HepG2 (cell line): ENCODE measurements around the gene ATP8A2. TPM values are rescaled to one million over a fixed set of nuclear protein-coding genes. Genes with fewer than 3 reads are reported as not detected.
"Not testable (repeated sequence)": the region's sequence is repeated elsewhere in the genome, so short reads cannot be mapped to it uniquely, and the experiment has no call there.

Source experiments
- ATAC-seq: fragments of 200-7000 bp; cut with Tn5 transposase; 3 replicates; pipeline ENCODE4 v1.9.1; 2020; ENCODE audit warnings: mild to moderate bottlenecking, moderate library complexity
- BruUV-seq: library from RNA; stranded (reverse); fragments of 400-500 nt; replicated peaks from 2 replicates; lab custom pipeline; 2021; lab: Mats Ljungman, UMichigan
- CTCF ChIA-PET: fragments of 300-600 bp; formaldehyde crosslinking; extraction: SDS; loops from one replicate; lab custom pipeline; 2021; ENCODE audit warnings: low total read pairs, inconsistent platforms, low intra/inter-chr PET ratio; lab: Yijun Ruan, JAX
- POLR2A ChIA-PET: fragments of 350-600 bp; sonication (Branson Sonifier 250); formaldehyde crosslinking; loops from one replicate; lab custom pipeline; 2020; ENCODE audit warnings: antibody characterized with exemption, inconsistent platforms; lab: Yijun Ruan, JAX
- DNase-seq: peaks from one replicate; pipeline ENCODE4 v3.0.0-alpha.2; 2015; ENCODE audit warnings: low spot score
- FAIRE-seq: peaks from 3 replicates; lab custom pipeline; 2011; peaks lifted over from hg19 to GRCh38; lab: Jason Lieb, UNC
- H2AFZ ChIP-seq: one replicate; pipeline ENCODE4 v1.6.1; 2011; ENCODE audit warnings: low read length, inconsistent platforms
- H3K27ac ChIP-seq: fragments of 300-600 bp; 3 replicates; pipeline ENCODE4 v1.8.0; 2011; ENCODE audit warnings: mixed run types, mild to moderate bottlenecking, mixed read lengths, low read length, inconsistent platforms; ENCODE audit not compliant: insufficient read depth; ENCODE audit errors: extremely low read length
- H3K27me3 ChIP-seq, 2 experiments: fragments of 200-600 bp in 1 of 2; 2 replicates in 1 of 2; 3 replicates in 1 of 2; pipeline versions ENCODE4 v1.6.0 to v1.8.0; 2011; ENCODE audit warnings: low read length in 2 of 2, mild to moderate bottlenecking in 2 of 2, moderate library complexity in 2 of 2, inconsistent platforms in 1 of 2; ENCODE audit not compliant: insufficient read depth in 2 of 2, control insufficient read depth in 1 of 2
- H3K36me3 ChIP-seq, 2 experiments: fragments of 200-600 bp in 1 of 2; replicated peaks in 1 of 2; 2 replicates in 1 of 2; 3 replicates in 1 of 2; pipeline versions ENCODE4 v1.5.1 to v1.8.0; 2011; ENCODE audit warnings: low read length in 2 of 2, inconsistent platforms in 1 of 2; ENCODE audit not compliant: insufficient read depth in 2 of 2, control insufficient read depth in 1 of 2
- H3K4me1 ChIP-seq: 2 replicates; pipeline ENCODE4 v1.5.1; 2012; ENCODE audit warnings: low read length, inconsistent platforms; ENCODE audit not compliant: insufficient read depth
- H3K4me2 ChIP-seq: 2 replicates; pipeline ENCODE4 v1.6.0; 2011; ENCODE audit warnings: low read depth, low read length, inconsistent platforms
- H3K4me3 ChIP-seq, 3 experiments: fragments of 200-600 bp in 1 of 3; sonication (generic), shearing (Covaris generic) in 1 of 3; replicated peaks in 1 of 3; 2 replicates each; pipeline ENCODE4 v1.5.1; 2011 to 2016; ENCODE audit warnings: low read length in 3 of 3, inconsistent platforms in 2 of 3, low read depth in 2 of 3, mild to moderate bottlenecking in 2 of 3, control low read depth in 1 of 3, mixed read lengths in 1 of 3; ENCODE audit not compliant: insufficient read depth in 1 of 3
- H3K79me2 ChIP-seq: one replicate; pipeline ENCODE4 v1.6.1; 2011; ENCODE audit warnings: low read length, inconsistent platforms; ENCODE audit not compliant: insufficient read depth
- H3K9ac ChIP-seq: 2 replicates; pipeline ENCODE4 v1.6.0; 2011; ENCODE audit warnings: mild to moderate bottlenecking, low read depth, low read length, inconsistent platforms; ENCODE audit not compliant: insufficient read depth
- H3K9me3 ChIP-seq: 2 replicates; pipeline ENCODE4 v1.5.1; 2012; ENCODE audit warnings: mild to moderate bottlenecking, low read length
- H4K20me1 ChIP-seq: 2 replicates; pipeline ENCODE4 v1.6.0; 2011; ENCODE audit warnings: inconsistent platforms, mild to moderate bottlenecking, low read length, moderate library complexity; ENCODE audit not compliant: insufficient read depth
- FOXJ3 ChIP-seq: sonication (generic); formaldehyde crosslinking; IDR thresholded peaks from 2 replicates; pipeline ENCODE4 v1.4.0; 2020; ENCODE audit warnings: missing genetic modification reagents, mild to moderate bottlenecking, borderline replicate concordance
- SALL2 ChIP-seq: sonication (generic); formaldehyde crosslinking; IDR thresholded peaks from 2 replicates; pipeline ENCODE4 v1.8.1; 2023; ENCODE audit warnings: mild to moderate bottlenecking, missing genetic modification reagents, inconsistent platforms
- SP140L ChIP-seq: sonication (generic); formaldehyde crosslinking; IDR thresholded peaks from 2 replicates; pipeline ENCODE4 v1.4.0; 2020; ENCODE audit warnings: missing genetic modification reagents, borderline replicate concordance
- ZNF10 ChIP-seq: sonication (generic); formaldehyde crosslinking; IDR thresholded peaks from 2 replicates; pipeline ENCODE4 v1.4.0; 2020; ENCODE audit warnings: mild to moderate bottlenecking, low read depth, missing genetic modification reagents, borderline replicate concordance
- ZNF484 ChIP-seq: sonication (generic); formaldehyde crosslinking; IDR thresholded peaks from 2 replicates; pipeline ENCODE4 v1.5.1; 2020; ENCODE audit warnings: mild to moderate bottlenecking, low read depth, missing genetic modification reagents, borderline replicate concordance
- ZNF660 ChIP-seq: sonication (generic); formaldehyde crosslinking; IDR thresholded peaks from 2 replicates; pipeline ENCODE4 v1.5.1; 2020; ENCODE audit warnings: mild to moderate bottlenecking, low read depth, missing genetic modification reagents, borderline replicate concordance
- WGBS: methylation state at CpG from one replicate; pipeline ENCODE4 v1.1.6; 2017; ENCODE audit warnings: low lambda C conversion rate; 5-methylcytosine and 5-hydroxymethylcytosine counted together
- in situ Hi-C: cut with HindIII; loops from 2 replicates; pipeline ENCODE4 v1.10.0; 2017; ENCODE audit warnings: low pct_unique_long_range_greater_than_20kb; ENCODE audit not compliant: extremely low pct_ligation_motif_present
- intact Hi-C: fragments of 100-400 bp; cut with micrococcal nuclease; formaldehyde crosslinking; loops from one replicate; pipeline ENCODE4 v1.10.0; 2022; ENCODE audit not compliant: unreplicated experiment
- polyA plus RNA-seq, 8 experiments: library from polyadenylated mRNA; depleted of rRNA in 3 of 8; stranded (reverse) in 7 of 8; unstranded in 1 of 8; fragments of >200 nt; fragmentation: Illumina TruSeq in 4 of 8; extraction: Trizol in 4 of 8; gene quantifications; 2 replicates each; pipeline versions ENCODE4 v1.2.1 to v1.2.3, GENCODE V29; 2011 to 2016; ENCODE audit warnings: low read depth in 4 of 8, missing spikeins in 1 of 8, mixed read lengths in 1 of 8; ENCODE audit not compliant: insufficient read depth in 1 of 8
- total RNA-seq, 5 experiments: library from RNA; depleted of rRNA; stranded (reverse); fragments of >200 nt; fragmentation: Illumina TruSeq; extraction: Trizol; gene quantifications; 2 replicates each; pipeline ENCODE4 v1.2.3, GENCODE V29; 2016; ENCODE audit warnings: low read depth in 1 of 5

Gene ATP8A2
- total and polyA plus RNA-seq, 2 of the 13 experiments (the other 11 are each of a cell fraction or from before 2014, with no cell fraction given): 0.09 TPM; not detected in 1

- Histone ChIP-seq H3K27ac (no peak overlapping the region), H2AFZ (no peak overlapping the region), H3K27me3 (peaks cover 1 to 6% of the 10 kb centered on the region in 2 experiments; a peak in 2 of 5 replicates), H3K9ac (no peak overlapping the region), H3K4me2 (no peak overlapping the region), H3K4me3 (no peak overlapping the region), H3K4me1 (no peaks in the 10 kb centered on the region)
- in situ Hi-C loops (no loop called here), intact Hi-C loops (no loop called here)
- ATAC-seq (no peak), FAIRE-seq (no peak)
- WGBS: 44% methylated on average over 3 of the region's 3 CpGs
- TF ChIP-seq SP140L (no peak), SALL2 (no peak), ZNF660 (CRISPR knock-in tag) (no peak), FOXJ3 (CRISPR knock-in tag) (no peak), ZNF10 (CRISPR knock-in tag) (no peak), ZNF484 (CRISPR knock-in tag) (no peak)
- TF ChIP-seq, all 625 proteins: peak for 0
- ChIA-PET POLR2A (no interaction called here), CTCF (no interaction called here)
- H3K9me3 ChIP-seq: no peaks in the 10 kb centered on the region
- H4K20me1 ChIP-seq: no peaks in the 10 kb centered on the region
- no peak for DNase-seq
- BruUV-seq: no TSS peak
- no peaks in the 10 kb centered on the region for H3K36me3 ChIP-seq
- H3K79me2 ChIP-seq: no peaks in the 10 kb centered on the region
These were observed 695.8 kb downstream of the ATP8A2 start for GRCh38 chr13:26067601-26068000.

DNA sequence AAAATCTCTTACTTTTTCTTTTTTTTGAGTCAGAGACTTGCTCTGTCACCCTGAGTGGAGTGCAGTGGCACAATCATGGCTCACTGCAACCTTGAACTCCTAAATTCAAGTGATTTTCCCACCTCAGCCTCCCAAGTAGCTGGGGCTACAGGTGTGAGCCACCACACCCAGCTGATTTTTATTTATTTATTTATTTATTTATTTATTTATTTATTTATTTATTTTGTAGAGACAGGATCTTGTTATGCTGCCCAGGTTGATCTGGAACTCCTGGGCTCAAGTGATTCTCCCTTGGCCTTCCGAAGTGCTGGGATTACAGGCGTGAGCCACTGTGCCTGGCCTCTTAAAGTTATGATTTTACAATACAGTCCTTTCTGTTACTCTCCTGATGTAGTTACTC lies 696.6 kb downstream of the ATP8A2 start:
- FAIRE-seq, in situ Hi-C loops, H3K36me3 ChIP-seq, H3K27me3 ChIP-seq, H3K79me2 ChIP-seq, ATAC-seq, H3K9ac ChIP-seq, H4K20me1 ChIP-seq, DNase-seq, intact Hi-C loops, H3K4me3 ChIP-seq, CTCF ChIA-PET, POLR2A ChIA-PET, H3K27ac ChIP-seq, H3K4me1 ChIP-seq, H3K4me2 ChIP-seq, H2AFZ ChIP-seq, BruUV-seq, H3K9me3 ChIP-seq: not testable (repeated sequence)
- 53% methylated on average over 2 of the region's 2 CpGs for WGBS

- ATAC-seq, FAIRE-seq, in situ Hi-C loops, intact Hi-C loops, H3K4me2 ChIP-seq, H3K27me3 ChIP-seq, H3K4me1 ChIP-seq, POLR2A ChIA-PET, H3K9ac ChIP-seq, H4K20me1 ChIP-seq, H3K4me3 ChIP-seq, H3K9me3 ChIP-seq, H3K27ac ChIP-seq, H2AFZ ChIP-seq, DNase-seq, BruUV-seq, H3K79me2 ChIP-seq, H3K36me3 ChIP-seq, CTCF ChIA-PET: not testable (repeated sequence)
- WGBS: 18% methylated on average over 8 of the region's 8 CpGs
These were observed 697.9 kb downstream of the ATP8A2 start for GRCh38 chr13:26069642-26070041.
